OCI-LY1 (cell line): ENCODE measurements around the gene MIA3.

Experiments used
- H2AFZ ChIP-seq: fragments of 200-600 bp; sonication (generic), shearing (Covaris generic); 2 replicates; pipeline ENCODE4 v1.6.0; 2014; ENCODE audit warnings: antibody characterized with exemption, mild to moderate bottlenecking, low read length
- H3F3A ChIP-seq: fragments of 200-600 bp; sonication (generic), shearing (Covaris generic); 2 replicates; pipeline ENCODE4 v1.6.0; 2014; ENCODE audit warnings: mild to moderate bottlenecking, antibody characterized with exemption, low read length, moderate library complexity; ENCODE audit not compliant: insufficient read depth
- H3K27ac ChIP-seq: fragments of 200-600 bp; sonication (generic); 2 replicates; pipeline ENCODE4 v1.5.1; 2014; ENCODE audit warnings: low read length, mixed run types, mild to moderate bottlenecking, low read depth; ENCODE audit not compliant: poor library complexity, severe bottlenecking
- H3K27me3 ChIP-seq: fragments of 200-600 bp; sonication (generic); 2 replicates; pipeline ENCODE4 v1.6.0; 2014; ENCODE audit warnings: antibody characterized with exemption, mild to moderate bottlenecking, low read length, moderate library complexity; ENCODE audit not compliant: insufficient read depth
- H3K36me3 ChIP-seq: fragments of 200-600 bp; sonication (generic); 2 replicates; pipeline ENCODE4 v1.6.1; 2014; ENCODE audit warnings: mild to moderate bottlenecking, antibody characterized with exemption, low read length, moderate library complexity, mixed read lengths; ENCODE audit not compliant: insufficient read depth
- H3K4me1 ChIP-seq: fragments of 200-600 bp; sonication (generic); 2 replicates; pipeline ENCODE4 v1.5.1; 2014; ENCODE audit warnings: mild to moderate bottlenecking, low read length, moderate library complexity; ENCODE audit not compliant: insufficient read depth, severe bottlenecking
- H3K4me2 ChIP-seq: fragments of 200-600 bp; sonication (generic), shearing (Covaris generic); 2 replicates; pipeline ENCODE4 v1.6.1; 2014; ENCODE audit warnings: low read length
- H3K4me3 ChIP-seq: fragments of 200-600 bp; sonication (generic); 2 replicates; pipeline ENCODE4 v1.5.1; 2014; ENCODE audit warnings: low read length, low read depth, mild to moderate bottlenecking, mixed read lengths; ENCODE audit not compliant: poor library complexity, severe bottlenecking
- H3K79me2 ChIP-seq: fragments of 200-600 bp; shearing (Covaris generic); 2 replicates; pipeline ENCODE4 v1.6.1; 2016; ENCODE audit warnings: mixed run types, low read length, mixed read lengths; ENCODE audit not compliant: insufficient read depth
- H3K9ac ChIP-seq: fragments of 200-600 bp; sonication (generic), shearing (Covaris generic); 2 replicates; pipeline ENCODE4 v1.6.1; 2014; ENCODE audit warnings: mild to moderate bottlenecking, low read length, mixed read lengths
- H3K9me2 ChIP-seq: fragments of 200-600 bp; sonication (generic), shearing (Covaris generic); 2 replicates; pipeline ENCODE4 v1.6.1; 2014; ENCODE audit warnings: low read depth, mild to moderate bottlenecking, low read length, mixed read lengths
- H3K9me3 ChIP-seq: fragments of 200-600 bp; shearing (Covaris generic); 2 replicates; pipeline ENCODE4 v1.6.1; 2014; ENCODE audit warnings: low read length, mixed read lengths
- H4K20me1 ChIP-seq: fragments of 200-600 bp; sonication (generic), shearing (Covaris generic); 2 replicates; pipeline ENCODE4 v1.6.0; 2016; ENCODE audit warnings: mild to moderate bottlenecking, low read length; ENCODE audit not compliant: insufficient read depth
- EZH2 ChIP-seq: fragments of 200-600 bp; sonication (generic), shearing (Covaris generic); IDR thresholded peaks from 2 replicates; pipeline ENCODE4 v1.8.0; 2017; ENCODE audit warnings: borderline replicate concordance, mixed run types, mild to moderate bottlenecking, antibody characterized with exemption, low read length, moderate library complexity, mixed read lengths
- TF ChIP-seq, protein P1 (sequence below): fragments of 200-600 bp; sonication (generic), shearing (Covaris generic); IDR thresholded peaks from 2 replicates; pipeline ENCODE4 v1.5.1; 2017; ENCODE audit warnings: mild to moderate bottlenecking, antibody characterized with exemption, low read length, moderate library complexity, mixed read lengths

MIA3 gene

DNA sequence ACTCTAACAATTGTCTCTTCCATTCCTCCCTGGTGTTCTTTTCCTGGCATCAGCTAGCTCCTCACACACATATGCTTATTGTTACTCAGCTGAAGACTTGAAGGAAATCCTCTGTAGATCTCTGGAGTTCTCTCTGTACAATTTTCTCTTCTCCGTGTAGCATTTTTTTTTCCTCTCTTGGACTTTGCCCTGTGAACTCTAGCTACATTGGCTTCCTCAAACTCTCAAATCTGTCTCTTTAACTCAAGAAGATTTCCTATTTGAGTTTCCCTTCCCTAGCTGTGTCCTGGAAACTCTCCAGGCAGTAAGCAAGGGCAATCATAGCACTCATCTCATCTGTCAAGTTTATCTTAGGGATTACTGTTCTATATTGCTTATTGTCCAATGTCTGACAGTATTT is 4.3 kb upstream of the MIA3 start:
- H3K79me2 ChIP-seq = no peaks in the 10 kb centered on the region

DNA sequence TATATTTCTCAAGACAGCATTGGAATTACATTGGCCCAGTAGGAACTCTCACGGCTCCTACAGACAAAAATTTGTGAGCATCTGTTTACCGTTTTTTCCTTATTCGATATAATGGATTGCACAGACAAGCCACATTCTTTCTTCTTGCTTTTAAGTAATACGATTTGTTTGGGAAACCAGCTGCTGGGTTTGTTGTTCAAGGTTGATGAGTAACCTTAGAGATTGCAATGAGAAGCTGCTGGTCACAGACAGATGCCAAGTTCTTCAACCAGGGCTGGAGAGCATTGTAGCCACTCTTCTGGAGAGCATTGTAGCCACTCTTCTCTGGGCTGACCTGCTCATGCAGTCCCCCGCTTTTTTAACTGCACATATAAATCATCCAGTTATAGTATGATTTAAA is 1.4 kb upstream of the MIA3 start:
- Histone ChIP-seq H3K27me3 (no peaks in the 10 kb centered on the region; the same call in 1 of the 2 replicates), H3F3A (no peaks in the 10 kb centered on the region), H3K9ac (no peak overlapping the region), H3K4me2 (no peak overlapping the region), H3K4me3 (no peak overlapping the region), H3K9me3 (no peaks in the 10 kb centered on the region), H3K79me2 (no peaks in the 10 kb centered on the region), H4K20me1 (no peaks in the 10 kb centered on the region), H3K36me3 (no peaks in the 10 kb centered on the region), H2AFZ (no peak overlapping the region), H3K9me2 (no peaks in the 10 kb centered on the region), H3K27ac (no peak overlapping the region), H3K4me1 (peaks cover 18% of the 10 kb centered on the region)
- no peak for TF ChIP-seq EZH2
- TF ChIP-seq, protein P1, sequence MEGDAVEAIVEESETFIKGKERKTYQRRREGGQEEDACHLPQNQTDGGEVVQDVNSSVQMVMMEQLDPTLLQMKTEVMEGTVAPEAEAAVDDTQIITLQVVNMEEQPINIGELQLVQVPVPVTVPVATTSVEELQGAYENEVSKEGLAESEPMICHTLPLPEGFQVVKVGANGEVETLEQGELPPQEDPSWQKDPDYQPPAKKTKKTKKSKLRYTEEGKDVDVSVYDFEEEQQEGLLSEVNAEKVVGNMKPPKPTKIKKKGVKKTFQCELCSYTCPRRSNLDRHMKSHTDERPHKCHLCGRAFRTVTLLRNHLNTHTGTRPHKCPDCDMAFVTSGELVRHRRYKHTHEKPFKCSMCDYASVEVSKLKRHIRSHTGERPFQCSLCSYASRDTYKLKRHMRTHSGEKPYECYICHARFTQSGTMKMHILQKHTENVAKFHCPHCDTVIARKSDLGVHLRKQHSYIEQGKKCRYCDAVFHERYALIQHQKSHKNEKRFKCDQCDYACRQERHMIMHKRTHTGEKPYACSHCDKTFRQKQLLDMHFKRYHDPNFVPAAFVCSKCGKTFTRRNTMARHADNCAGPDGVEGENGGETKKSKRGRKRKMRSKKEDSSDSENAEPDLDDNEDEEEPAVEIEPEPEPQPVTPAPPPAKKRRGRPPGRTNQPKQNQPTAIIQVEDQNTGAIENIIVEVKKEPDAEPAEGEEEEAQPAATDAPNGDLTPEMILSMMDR = no peak

More for the DNA sequence above, 4.3 kb upstream of the MIA3 start:
- H3F3A ChIP-seq = no peaks in the 10 kb centered on the region
- H3K27me3 ChIP-seq = no peaks in the 10 kb centered on the region; the same call in 1 of the 2 replicates
- no peaks in the 10 kb centered on the region for H3K36me3 ChIP-seq
- H3K9me2 ChIP-seq = no peaks in the 10 kb centered on the region
- no peak overlapping the region for H3K27ac ChIP-seq
- no peak overlapping the region for H3K9ac ChIP-seq
- no peaks in the 10 kb centered on the region for H3K9me3 ChIP-seq
- no peaks in the 10 kb centered on the region for H4K20me1 ChIP-seq
- H3K4me3 ChIP-seq = no peak overlapping the region
- H2AFZ ChIP-seq = no peak overlapping the region
- no peak overlapping the region for H3K4me2 ChIP-seq
- no peak for TF ChIP-seq EZH2
- TF ChIP-seq, protein P1 = no peak
- peaks cover 8% of the 10 kb centered on the region for H3K4me1 ChIP-seq

DNA sequence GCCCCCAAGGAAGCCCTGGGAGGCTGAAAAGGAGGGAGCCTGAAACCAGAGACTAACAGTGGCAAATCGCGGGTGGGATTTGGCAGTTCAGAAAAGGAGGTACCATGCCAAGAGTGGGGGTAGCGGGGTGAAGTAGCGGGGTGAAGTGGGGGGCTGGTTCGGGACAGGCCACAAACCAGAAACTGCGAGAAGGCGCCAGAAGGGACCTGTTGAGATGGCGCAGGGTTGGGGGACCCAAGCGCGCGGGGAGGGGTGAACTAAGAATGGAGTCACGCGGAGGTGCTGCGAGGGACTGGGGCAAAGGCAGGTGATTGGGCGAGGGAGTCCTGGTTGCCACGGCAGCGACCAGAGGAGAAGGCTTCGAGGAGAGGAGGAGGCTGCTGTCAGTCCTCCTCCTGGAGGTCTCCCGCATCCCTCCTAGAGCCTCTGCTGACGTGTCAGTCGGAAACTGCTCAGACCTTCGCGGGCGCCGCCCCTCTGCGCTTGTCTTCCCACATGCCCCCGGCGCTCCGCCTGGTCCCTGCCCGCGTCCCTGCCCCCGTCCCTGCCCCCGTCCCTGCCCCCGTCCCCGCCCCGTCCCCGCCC is 438 bp upstream of the MIA3 start:
- Histone ChIP-seq H3K4me2 (peak overlapping the region; percentile 97), H3K9me2 (no peaks in the 10 kb centered on the region), H3K27ac (no peak overlapping the region)

More for the DNA sequence above, 438 bp upstream of the MIA3 start:
- Histone ChIP-seq H2AFZ (peak overlapping the region; percentile 100), H3K4me1 (peaks cover 18% of the 10 kb centered on the region), H3K79me2 (no peaks in the 10 kb centered on the region), H3F3A (no peaks in the 10 kb centered on the region), H4K20me1 (no peaks in the 10 kb centered on the region), H3K27me3 (no peaks in the 10 kb centered on the region; the same call in 1 of the 2 replicates), H3K36me3 (no peaks in the 10 kb centered on the region), H3K9me3 (no peaks in the 10 kb centered on the region), H3K9ac (peak overlapping the region; percentile 58; the same call in 1 of the 2 replicates), H3K4me3 (peak overlapping the region; percentile 68)
- TF ChIP-seq EZH2 = no peak
- TF ChIP-seq, protein P1 = no peak
